ENCODE data around the gene RHOV. TPM values are rescaled to one million over a fixed set of nuclear protein-coding genes. Genes with fewer than 3 reads are reported as not detected.

Gene RHOV
- total RNA-seq, 1 experiment from 2014 or later = 4.2 TPM

GRCh38 chr15:40831861-40832260 lies 42.2 kb downstream of the RHOV start:
- no peak for DNase-seq
- Mint-ChIP-seq H3K27ac (ENCODE audit: unreplicated experiment) (no peak overlapping the region), H3K27me3 (ENCODE audit: unreplicated experiment) (no peaks in the 10 kb centered on the region), H3K9me3 (ENCODE audit: low read depth, unreplicated experiment) (no peaks in the 10 kb centered on the region), H3K4me3 (ENCODE audit: low read depth, unreplicated experiment) (no peak overlapping the region), H3K36me3 (ENCODE audit: insufficient read depth, unreplicated experiment) (no peaks in the 10 kb centered on the region), H3K4me1 (ENCODE audit: low read depth, unreplicated experiment) (peaks cover 8% of the 10 kb centered on the region)
- CTCF ChIA-PET = no interaction called here
- BruUV-seq (replicated peaks) = no TSS peak
- intact Hi-C loops (cut with micrococcal nuclease; ENCODE audit: unreplicated experiment) = no loop called here
- TF ChIP-seq CTCF (IDR thresholded peaks at IDR 0.05; ENCODE audit: unreplicated experiment) = no peak

DNA sequence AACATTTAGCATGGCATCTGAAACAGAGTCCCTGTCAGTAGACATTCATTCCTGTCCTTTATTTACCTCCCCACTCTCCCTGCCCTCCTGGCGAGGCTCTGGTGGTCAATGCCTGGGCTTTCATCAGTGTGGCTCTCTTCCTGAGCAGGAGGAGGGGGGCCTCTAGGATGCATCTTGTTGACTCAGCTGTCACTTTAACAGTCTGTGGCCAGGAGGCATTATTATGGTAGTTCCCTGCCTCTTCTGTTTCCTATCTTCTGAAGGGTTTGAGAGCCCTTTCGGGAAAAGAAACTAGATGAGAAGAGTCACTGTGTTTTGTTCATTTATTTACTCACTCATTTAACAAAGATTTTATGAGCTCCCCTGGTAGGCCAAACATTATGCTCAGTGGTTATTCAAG lies 43.1 kb downstream of the RHOV start:
- no peaks in the 10 kb centered on the region for H3K36me3 Mint-ChIP-seq (ENCODE audit: insufficient read depth, unreplicated experiment)
- H3K27ac Mint-ChIP-seq (ENCODE audit: unreplicated experiment) = no peak overlapping the region

GRCh38 chr15:40829115-40829514 lies 44.9 kb downstream of the RHOV start:
- no peak overlapping the region for H3K4me3 Mint-ChIP-seq (ENCODE audit: low read depth, unreplicated experiment)
- intact Hi-C loops (cut with micrococcal nuclease; ENCODE audit: unreplicated experiment) = no loop called here
- BruUV-seq (replicated peaks) = no TSS peak
- CTCF ChIA-PET = no interaction called here
- H3K4me1 Mint-ChIP-seq (ENCODE audit: low read depth, unreplicated experiment) = peaks cover 8% of the 10 kb centered on the region
- no peak for TF ChIP-seq CTCF (IDR thresholded peaks at IDR 0.05; ENCODE audit: unreplicated experiment)
- no peaks in the 10 kb centered on the region for H3K9me3 Mint-ChIP-seq (ENCODE audit: low read depth, unreplicated experiment)
- H3K27ac Mint-ChIP-seq (ENCODE audit: unreplicated experiment) = no peak overlapping the region
- no peaks in the 10 kb centered on the region for H3K36me3 Mint-ChIP-seq (ENCODE audit: insufficient read depth, unreplicated experiment)
- no peak for DNase-seq
- H3K27me3 Mint-ChIP-seq (ENCODE audit: unreplicated experiment) = no peaks in the 10 kb centered on the region

More for the DNA sequence above, 43.1 kb downstream of the RHOV start:
- no peak for TF ChIP-seq CTCF (IDR thresholded peaks at IDR 0.05; ENCODE audit: unreplicated experiment)
- no TSS peak for BruUV-seq (replicated peaks)
- DNase-seq = no peak
- H3K27me3 Mint-ChIP-seq (ENCODE audit: unreplicated experiment) = no peaks in the 10 kb centered on the region
- no peak overlapping the region for H3K4me3 Mint-ChIP-seq (ENCODE audit: low read depth, unreplicated experiment)
- CTCF ChIA-PET = no interaction called here
- peaks cover 8% of the 10 kb centered on the region for H3K4me1 Mint-ChIP-seq (ENCODE audit: low read depth, unreplicated experiment)
- no peaks in the 10 kb centered on the region for H3K9me3 Mint-ChIP-seq (ENCODE audit: low read depth, unreplicated experiment)
- intact Hi-C loops (cut with micrococcal nuclease; ENCODE audit: unreplicated experiment) = no loop called here

DNA sequence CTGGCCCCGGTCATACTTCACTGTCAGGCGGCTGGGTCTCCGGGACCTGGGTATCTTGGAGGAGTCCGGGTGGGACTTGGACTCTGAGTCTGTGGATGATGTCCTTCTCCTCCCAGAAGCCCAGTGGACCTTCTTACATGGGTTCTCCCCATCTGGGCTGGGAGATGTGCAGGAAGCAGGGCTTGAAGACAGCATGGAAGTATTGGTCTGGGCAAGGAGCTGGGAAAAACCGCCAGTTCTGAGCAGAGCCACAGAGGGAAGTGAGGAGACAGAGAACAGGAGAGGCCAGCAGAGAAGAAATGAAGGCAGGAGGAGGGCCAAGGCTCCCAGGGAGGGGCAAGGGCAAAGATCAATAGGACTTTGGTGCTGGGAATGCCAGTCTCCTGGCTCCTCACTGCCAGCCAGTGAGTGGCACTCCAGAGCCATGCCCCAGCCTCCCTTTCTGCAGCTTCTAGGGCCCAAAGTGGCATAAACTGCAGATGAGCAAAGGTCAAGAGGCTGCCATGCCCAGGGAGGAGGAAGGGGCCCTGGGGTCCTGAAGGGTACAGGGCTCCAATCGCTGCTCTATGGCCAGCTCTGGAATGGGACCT lies 45.5 kb downstream of the RHOV start, which contains the start of gene PPP1R14D:
TSS of gene PPP1R14D (minus strand) at position 262 of the 590 bp plus-strand sequence. CDS start at position 195, 67 bp downstream.
- DNase-seq = no peak
- no peaks in the 10 kb centered on the region for H3K27me3 Mint-ChIP-seq (ENCODE audit: unreplicated experiment)
- intact Hi-C loops (cut with micrococcal nuclease; ENCODE audit: unreplicated experiment) = no loop called here
- CTCF ChIA-PET = no interaction called here
- BruUV-seq (replicated peaks) = no TSS peak
- H3K9me3 Mint-ChIP-seq (ENCODE audit: low read depth, unreplicated experiment) = no peaks in the 10 kb centered on the region
- no peaks in the 10 kb centered on the region for H3K36me3 Mint-ChIP-seq (ENCODE audit: insufficient read depth, unreplicated experiment)
- no peak within 1 kb of the TSS for H3K27ac Mint-ChIP-seq (ENCODE audit: unreplicated experiment)
- H3K4me1 Mint-ChIP-seq (ENCODE audit: low read depth, unreplicated experiment) = peaks cover 8% of the 10 kb centered on the region
- H3K4me3 Mint-ChIP-seq (ENCODE audit: low read depth, unreplicated experiment) = no peak within 1 kb of the TSS
- no peak for TF ChIP-seq CTCF (IDR thresholded peaks at IDR 0.05; ENCODE audit: unreplicated experiment)
